Dedifferentiated amniotic fluid mesenchymal stem cell (primary cell): Measurements from ENCODE around the gene DPM2.

Experiments used
- DNase-seq: peaks from one replicate; pipeline ENCODE4 v3.0.0-alpha.2; 2016; ENCODE audit errors: extremely low spot score

The DPM2 gene

DNA sequence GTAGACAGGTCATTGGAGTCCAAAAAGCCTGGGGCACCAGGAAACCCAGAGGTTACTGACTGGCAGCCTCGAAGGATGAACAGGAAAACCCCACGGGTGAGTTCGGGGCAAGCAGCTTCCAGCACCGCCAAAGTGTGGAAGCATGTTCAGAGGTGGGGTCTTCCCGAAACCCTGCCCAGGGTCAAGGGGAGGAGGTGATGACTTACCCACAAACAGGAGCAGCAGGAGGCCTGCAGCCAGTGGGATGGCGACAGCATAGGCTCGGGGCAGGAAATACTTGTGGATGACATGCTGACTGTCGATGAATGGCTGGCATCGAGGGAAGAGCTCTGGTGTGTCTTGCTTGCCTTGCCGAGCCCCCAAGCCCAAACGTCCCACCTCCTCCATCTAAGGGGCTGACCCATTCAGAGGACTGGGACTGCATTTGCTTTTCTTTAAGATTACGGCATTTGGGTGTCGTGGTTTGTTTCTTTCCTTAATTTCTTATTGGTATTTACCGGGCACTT, 1.3 kb downstream of the DPM2 start:
- DNase-seq = no peak

DNA sequence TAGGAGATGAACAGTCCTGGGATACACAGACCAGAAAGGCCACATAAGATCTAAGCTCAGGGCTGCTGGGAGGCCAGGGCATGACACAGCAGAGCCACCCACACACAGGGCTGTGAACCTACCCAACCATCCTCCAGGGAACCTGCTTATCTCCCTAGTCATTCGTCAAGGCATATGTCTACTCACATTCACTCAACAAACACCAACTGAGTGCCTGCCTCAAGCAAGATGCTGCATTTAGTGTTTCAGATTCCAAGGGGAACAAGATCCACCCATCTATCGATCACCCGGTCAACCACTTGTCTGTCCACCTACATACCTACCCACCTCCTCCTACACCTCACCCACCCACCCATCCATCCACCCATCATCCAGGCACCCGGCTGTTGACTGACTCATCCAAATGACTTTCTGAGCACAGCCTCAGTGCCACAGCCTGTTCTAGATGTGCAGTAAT, 1.9 kb downstream of the DPM2 start:
- DNase-seq = no peak

DNA sequence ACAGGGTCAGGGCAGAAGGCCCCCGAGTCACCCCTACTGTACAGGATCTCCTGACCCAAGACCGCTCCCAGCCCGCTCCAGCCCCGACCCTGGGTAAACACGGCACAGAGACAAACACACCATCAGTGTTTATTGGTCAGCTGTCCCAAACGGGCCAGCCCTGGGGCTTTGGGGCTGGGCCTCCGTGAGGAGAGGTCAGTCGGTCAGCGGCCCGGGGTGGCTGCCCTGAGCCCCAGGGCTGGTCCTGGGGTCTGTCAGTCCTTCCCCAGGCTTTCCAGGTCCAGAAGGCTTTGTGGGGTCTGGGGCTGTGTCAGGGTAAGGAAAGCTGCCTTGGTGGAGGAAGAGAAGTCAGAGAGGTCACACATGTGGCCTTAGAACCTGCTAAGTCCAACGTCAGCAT, 2.7 kb downstream of the DPM2 start:
- DNase-seq = no peak

DNA sequence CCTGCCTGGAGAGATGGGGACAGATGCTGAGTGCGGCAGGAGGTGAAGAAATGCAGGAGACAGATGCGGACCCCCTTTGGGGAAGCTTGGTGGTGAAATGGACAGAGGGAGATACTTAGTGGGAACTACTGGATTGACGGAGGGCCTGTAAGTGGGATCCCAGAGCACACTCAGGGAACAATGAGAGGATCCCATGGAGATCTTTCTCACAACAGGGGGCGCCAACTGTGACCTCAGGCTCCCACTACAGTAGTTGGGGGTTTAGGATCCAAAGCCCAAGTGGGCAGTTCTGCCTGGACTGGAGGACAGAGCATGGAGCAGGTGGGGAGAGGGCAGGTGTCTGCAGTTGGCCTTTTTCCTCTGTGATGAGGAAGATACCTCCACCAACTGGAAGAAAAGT, 3.4 kb downstream of the DPM2 start:
- no peak for DNase-seq

DNA sequence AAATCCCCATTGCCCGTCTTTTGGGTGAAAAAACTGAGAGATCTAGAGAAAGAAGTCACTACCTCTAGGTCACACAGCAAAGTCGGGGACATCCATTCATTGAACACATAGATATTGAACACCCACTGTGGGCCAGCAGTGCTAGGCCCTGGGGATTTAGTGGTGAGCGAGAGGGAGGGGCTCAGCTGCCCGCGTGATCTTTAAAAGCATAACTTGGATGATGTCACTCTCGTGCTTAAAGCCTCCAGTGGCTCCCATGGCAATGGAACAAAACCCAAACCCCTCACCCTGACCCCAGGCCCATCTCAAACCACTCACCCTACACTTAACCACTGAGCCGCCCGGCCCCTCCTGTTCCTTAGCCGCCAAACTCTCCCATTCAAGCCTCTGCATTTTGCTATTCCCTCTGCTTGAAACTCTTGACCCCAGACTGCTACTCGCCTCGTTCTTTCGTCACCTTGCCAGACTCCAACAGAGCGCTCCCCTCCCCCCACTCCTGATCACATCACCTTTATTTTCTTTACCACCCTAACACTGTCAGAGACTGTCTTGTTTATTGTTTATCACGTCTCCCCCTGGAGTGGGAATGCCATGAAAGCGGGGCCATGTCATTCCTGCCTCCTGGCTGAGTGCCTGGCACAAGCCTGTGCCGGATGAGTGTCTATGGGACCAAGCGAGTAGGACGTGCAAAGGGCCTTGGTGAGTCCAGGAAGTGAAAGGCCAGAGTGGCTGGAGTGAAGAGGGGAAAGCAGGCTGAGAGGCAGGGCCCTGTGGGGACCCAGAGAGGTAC, 6.4 kb downstream of the DPM2 start:
- DNase-seq = peak; percentile 52

DNA sequence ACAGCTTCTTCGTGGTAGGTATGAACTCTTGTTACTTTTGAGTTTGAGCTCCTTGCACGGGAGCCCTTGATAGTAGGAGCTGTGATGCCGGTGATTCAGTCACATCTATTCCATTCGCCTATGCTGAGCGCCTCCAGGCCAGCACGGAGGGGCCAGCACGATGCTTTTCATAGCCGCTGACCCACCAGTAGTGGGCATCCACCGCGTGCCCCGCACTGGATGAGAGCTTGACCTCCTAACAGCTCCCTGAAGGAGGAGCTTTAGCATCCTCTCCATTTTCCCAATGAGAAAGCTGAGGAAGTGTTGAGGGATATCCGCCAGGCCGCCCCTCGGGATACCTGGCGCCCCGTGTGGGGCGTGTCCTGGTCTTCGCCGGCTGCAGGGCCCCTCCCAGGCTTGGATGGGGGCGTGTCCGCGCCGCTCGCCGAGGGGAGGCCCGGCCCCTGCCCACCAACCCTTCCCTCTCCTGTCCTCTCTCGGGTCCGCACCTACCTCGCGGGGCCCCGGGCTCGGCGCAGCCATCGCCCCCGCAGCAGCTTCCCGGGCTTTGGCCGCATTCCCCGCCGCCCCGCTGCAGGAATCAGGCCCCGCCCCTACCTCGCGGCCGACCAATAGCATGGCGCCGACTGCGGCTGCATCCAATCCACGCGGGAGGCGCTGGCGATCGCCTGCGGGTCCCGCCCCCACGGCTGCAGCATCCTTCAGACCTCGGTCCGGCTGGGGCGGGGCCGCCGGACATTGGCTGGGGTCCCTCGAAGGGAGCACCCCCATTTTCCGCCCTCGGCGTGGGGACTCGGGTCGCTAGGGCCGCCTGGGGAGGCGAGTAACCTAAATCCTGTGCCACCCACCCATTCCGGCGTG, 7.2 kb downstream of the DPM2 start, which contains the start of gene PIP5KL1:
Gene PIP5KL1 (minus strand): TSS at position 547 of the 861 bp plus-strand sequence. CDS start 25 bp downstream, at position 522.
- DNase-seq = peak; percentile 71

DNA sequence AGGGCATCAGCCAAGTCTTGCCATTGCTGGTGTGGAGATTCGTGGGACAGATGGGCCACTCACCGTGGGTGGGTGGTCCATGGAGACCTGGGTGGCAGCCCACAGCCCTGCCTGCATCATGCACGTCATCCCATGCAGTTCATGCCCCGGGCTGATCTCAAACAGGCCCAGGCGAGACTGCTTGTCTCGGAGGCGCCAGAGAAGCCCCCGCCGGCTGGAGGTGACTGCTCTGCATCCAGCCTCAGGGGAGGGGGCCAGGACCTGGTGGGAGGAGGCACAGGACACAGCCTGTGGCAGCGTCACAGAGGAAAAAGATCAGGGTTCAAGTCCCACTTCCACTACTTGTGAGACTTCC, 8.1 kb downstream of the DPM2 start:
- DNase-seq = no peak

DNA sequence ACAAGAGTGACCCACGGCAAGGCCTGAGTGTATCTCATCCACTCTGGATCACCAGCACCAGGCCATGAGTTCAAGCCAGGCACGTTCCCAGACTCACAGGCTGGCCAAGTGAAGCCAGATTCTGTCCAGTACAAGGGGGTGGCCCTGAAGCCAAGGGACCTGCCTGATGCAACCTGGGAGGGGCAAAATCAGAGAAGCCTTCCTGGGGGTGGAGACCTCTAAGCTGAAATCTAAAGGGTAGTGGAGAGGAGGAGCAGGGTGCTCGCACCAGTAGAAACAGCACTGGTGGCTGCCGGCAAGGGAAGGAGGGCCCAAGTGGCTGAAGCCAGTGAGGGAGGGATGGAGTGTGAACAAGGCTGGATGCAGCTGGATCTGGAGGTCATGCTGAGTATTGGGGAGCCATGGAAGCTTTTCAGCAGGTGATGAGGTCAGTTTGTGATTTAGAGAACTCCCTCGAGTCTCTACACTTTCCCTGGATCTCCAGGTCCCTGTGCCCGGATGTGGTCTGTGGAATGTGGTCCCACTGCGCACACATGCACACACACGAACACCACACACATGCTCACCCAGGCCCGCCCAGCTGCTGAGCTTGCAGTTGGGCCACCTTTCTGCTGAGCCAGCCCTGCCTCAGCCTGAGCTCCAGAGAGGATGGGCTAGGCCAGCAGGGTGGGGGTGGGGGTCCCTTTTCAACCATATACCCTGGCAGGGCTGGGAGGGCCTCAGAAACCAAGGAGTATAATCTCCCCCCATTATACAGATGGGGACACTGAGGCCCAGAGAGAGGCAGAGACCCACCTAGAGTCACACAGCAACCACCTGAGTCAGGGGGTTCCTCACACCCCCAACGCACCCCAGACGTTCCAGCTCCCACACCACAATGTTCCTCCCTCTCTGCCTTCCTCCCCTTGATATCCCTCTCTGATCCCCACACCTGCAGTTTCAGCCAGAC, 8.7 kb downstream of the DPM2 start:
- DNase-seq = no peak

DNA sequence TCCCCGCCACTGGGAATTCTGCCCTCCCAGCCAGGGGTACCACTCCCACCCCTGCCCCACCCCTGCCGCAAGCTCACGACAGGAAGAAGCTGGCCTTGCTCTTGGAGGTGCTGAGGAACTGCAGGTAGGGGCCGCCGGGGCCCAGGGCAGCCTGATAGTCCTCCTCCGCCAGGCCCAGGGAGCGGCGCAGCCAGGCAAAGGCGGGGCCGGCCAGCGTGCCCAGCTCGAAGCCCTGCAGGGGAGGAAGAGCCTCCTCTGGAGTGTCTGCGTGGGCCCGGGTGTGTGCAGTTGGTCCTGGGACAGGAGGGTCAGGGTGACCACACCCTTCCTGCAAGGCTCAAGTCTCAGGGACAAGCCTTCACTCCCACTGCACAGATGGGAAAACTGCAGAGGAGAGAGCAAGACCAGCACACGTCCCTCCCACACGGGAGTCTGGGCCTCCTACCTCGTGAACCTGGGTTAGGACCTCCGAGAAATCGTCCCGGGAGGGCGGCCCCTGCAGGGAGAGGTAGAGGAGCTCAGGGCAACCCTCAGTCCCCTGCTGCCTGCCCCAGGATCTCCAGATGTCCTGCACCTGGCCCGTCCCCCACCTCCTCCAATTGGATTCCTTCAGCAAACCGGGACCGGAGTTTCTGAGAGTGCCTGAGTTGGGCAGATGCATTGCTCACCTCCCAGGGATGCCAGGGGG, 9.5 kb downstream of the DPM2 start:
- DNase-seq = no peak

DNA sequence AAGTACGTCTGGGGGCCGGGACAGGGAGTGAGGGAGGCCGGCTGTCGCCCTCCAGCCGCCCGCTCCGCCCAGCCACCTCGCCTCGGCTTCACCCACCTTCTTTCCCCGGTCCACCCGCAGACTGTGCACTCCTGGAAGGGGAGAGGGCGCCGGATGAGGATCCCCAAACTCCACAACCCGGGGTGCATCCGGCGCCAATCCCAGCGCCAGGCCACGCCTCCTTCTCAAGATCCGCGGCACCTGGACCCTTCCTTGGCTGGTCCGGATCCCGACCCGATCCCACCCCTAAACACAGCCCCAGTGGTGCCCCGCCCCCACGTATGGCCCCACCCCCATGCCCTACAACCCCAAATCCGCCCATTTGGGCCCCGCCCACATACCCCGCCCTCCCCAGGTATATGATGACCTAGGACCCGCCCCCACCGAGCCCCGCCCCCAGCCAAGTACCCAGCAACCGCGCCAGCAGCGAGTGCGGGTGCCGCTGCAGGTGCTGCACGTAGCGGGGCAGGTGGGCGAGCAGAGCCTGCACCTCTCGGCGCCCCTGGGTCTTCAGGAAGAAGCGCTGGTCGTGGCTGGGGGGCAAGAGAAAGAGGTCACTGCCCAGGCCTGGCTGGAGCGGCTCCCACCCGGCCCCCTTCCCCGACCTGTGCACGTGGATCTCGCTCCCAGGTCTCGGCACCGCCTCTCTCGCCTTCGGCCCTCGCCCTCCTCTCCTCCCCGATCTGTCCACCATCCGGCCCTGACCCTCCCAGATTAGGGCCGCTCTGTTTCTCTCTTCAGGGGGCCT, 10.3 kb downstream of the DPM2 start:
- no peak for DNase-seq

DNA sequence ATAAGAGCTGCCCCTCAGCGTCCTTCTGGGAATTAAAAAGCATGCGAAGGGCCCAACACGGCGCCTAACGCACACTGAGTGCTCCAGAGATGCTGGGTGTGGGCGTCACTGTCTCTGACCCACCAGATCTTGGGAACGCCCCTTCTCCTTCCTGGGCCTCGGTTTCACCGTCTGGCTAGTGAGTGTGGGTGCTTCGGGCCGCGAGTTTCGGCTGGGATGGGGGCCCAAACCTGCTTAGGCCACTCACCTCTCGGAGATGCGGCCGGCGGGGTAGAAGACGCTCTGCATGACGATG, 10.8 kb downstream of the DPM2 start:
- no peak for DNase-seq

DNA sequence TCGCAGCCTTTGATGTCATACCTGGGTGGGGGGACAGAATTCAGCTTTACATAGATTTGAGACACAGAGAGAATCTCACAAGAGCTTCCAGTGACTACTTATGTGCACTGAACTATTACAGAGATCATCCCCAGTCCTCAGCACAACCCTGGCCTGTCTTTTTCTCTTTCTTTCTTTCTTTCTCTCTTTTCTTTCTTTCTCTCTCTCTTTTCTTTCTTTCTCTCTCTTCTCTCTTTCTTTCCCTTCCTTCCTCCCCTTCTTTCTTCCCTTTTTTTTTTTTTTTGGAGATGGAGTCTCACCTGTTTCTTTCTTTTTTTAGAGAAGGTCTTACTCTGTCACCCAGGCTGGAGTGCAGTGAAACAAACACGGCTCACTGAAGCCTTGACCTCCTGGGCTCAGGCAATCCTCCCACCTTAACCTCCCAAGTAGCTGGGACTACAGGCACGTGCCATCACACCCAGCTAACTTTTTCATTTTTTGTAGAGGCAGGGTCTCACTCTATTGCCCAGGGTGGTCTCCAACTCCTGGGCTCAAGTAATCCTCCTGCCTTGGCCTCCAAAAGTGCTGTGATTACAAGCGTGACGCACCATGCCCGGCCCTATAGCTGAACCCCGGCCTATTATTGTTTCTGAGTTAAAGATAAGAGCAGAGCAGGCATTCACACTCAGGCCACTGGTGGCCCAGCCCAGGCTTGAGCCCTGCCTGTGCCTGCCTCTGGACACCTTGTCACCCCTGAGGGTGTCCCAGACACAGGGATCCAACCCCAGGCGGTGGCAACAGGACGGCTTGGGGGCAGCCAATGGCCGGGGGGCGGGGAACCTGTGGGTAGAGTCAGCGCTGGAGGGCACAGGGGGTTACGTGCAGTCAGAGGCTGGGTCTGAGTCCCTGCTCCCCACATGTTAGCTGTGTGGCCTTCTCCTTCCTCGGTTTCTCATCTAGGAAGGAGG, 11.4 kb downstream of the DPM2 start:
- no peak for DNase-seq

DNA sequence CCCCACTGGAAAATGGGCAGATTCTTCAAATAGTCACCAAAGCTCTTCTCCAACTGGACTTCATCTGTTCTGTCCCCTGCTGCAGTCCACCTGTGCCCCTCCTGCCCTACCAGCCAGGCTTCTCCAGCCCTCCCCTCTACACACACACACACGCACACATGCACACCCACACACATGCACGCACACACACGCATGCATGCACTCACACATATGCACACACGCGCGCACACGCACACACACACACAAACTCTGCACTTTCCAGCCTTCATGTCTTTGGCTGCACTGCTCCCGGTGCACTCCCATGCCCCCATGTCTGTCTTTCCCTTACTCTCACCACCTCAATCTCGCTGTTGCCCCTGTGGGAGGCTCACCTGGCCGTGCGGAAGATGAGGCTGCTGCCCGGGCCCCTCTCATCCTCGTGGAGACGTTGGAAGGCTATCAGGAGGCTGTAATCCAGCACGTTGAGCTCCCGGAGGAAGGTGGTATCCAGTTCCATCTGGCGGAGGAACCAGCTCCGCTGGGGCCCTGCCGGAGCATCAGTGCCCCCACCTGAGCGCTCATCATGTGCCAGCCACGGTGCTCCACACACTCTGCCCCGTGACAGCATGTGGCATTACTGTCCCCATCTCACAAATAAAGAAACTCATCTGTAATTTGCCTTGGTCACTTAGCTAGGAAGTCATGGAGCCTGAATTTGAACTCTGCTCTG, 12.8 kb downstream of the DPM2 start:
- no peak for DNase-seq

DNA sequence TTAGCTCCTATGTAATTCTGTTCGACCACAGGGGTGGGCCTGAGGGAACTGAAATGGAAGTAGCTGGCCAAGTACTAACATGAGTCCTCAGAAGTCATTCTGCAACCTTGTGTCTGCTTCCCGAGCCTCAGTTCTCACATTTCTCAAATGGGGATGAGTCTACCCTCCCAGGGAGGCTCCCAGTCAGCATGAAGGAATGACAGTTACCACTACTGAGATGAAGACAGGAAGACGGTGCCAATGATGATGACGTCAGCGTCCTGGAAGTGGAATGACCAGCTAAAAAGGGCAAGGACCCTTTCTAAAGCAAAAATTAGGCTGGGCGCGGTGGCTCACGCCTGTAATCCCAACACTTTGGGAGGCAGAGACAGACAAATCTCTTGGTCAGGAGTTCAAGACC, 13.9 kb downstream of the DPM2 start:
- DNase-seq = peak; percentile 80

DNA sequence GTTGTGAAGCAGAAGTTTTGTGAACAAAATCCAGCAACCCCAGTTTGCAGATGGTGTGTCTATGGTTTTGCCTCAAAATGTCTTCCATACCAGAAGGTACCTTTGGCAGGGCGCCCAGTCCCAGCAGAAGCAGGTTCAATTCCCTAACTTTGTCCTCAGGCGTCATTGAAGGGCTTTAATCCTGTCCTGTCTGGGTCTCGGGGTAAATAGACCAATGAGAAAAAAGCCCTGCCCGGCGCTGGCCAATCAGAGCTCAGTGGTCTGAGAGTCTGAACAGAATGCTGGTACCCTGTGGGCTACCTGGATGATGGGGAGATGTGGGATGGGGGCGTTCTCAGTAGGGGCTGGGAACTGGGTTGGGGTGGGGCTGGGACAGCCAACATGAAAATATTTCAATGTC, 14.6 kb downstream of the DPM2 start:
- no peak for DNase-seq

DNA sequence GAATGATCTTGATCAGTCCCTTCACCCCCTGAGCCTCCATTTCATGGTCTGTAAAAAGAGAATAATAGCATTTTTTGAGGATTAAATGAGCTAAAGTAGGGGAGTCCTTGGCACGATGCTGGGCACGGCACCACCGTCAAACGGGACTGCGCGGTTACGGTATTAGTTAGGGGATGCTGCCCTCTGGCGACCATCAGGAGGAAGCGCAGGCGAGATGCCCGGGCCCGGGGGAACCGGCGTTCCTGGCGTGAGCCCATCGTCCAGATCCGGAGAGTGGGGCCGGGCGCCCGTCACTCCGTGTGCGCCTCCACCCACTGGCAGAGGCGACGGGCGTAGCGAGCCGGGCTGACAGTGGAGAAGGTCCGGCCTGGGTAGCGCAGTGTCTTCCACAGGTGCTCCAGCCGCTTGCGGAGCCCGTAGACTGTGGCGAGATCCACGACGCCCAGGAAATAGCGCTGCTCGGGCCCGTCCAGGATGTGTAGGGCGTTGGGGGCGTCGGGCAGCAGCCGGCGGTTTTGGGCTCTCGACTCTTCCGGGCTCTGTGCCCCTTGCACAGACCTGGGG, 16.0 kb downstream of the DPM2 start:
- no peak for DNase-seq

DNA sequence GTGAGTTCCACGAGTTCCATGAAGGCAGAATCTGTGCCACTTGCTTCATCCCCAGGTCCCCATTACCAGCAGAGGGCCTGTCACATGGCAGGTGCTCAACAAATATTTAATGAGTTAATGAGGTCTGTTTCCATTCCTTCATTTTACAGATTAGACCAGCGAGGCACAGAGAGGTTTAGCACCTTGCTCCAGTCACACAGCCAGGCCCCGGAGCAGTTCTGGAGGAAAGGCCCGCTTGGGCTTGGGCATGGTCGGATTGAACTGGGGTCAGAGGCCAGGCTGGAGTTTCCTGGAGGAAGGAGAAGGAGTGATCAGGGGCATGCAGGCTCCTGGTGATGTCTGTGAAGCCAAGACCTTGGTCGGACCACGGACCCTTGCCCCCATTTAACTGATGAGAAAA, 16.9 kb downstream of the DPM2 start:
- DNase-seq = no peak

DNA sequence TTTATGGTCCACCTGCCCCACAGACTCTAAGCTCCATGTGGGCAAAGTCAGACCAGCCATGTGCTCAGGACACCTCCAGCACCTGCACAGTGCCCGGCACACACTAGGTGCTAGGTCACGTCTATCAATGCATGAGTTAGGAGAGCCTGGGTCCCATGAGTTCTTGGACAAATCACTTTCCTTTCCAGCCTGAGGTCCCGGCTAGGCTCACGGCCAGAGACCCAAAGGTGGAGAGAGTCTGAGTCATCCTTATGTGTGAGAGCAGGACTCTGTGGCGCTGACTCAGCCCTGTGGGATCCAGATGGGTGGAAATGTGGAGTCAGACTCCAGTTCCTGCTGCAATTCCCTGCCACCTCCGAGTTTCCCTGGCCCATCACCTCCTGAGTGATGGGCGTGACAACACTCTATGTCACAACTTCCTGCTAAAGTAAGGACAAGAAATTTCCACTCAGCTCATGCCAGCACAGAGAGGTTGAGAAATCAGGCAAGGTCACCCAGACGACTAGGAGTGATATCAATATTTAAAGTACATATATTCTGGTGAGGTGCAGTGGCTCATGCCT, 18.3 kb downstream of the DPM2 start:
- DNase-seq = peak; percentile 95
